Stomach (tissue), 9 donors: Measurements from ENCODE around the gene KLF15. TPM values are rescaled to one million over a fixed set of nuclear protein-coding genes. Genes with fewer than 3 reads are reported as not detected.

Source experiments
- DNase-seq, 2 donors: peaks; one replicate each; pipeline versions ENCODE4 v3.0.0 to v3.0.0-alpha.2; 2013 to 2019
- H3K27ac ChIP-seq, 5 donors: fragments of 200-600 bp in 4 of 5; sonication (generic) in 4 of 5; one replicate each; pipeline ENCODE4 v1.5.1; 2013 to 2019; ENCODE audit warnings: mild to moderate bottlenecking in 1 of 5, moderate library complexity in 1 of 5
- H3K27me3 ChIP-seq, 3 donors: fragments of 200-600 bp; sonication (generic); one replicate each; pipeline ENCODE4 v1.5.1; 2017 to 2019; ENCODE audit warnings: mixed run types in 1 of 3
- H3K36me3 ChIP-seq, 4 donors: fragments of 200-600 bp; sonication (generic); 1 replicate in 3 of 4; 2 replicates in 1 of 4; pipeline ENCODE4 v1.5.1; 2016 to 2019
- H3K4me1 ChIP-seq, 4 donors: fragments of 200-600 bp; sonication (generic); one replicate each; pipeline ENCODE4 v1.5.1; 2016 to 2019
- H3K4me3 ChIP-seq, 4 donors: fragments of 200-600 bp; sonication (generic) in 3 of 4; one replicate each; pipeline ENCODE4 v1.5.1; 2016 to 2019; ENCODE audit warnings: mild to moderate bottlenecking in 1 of 4
- H3K9me3 ChIP-seq, 4 donors: fragments of 200-600 bp; sonication (generic); one replicate each; pipeline ENCODE4 v1.5.1; 2016 to 2019
- CTCF ChIP-seq, 7 experiments: fragments of 450-650 bp in 4 of 7; fragments of 200-600 bp in 3 of 7; sonication (generic) in 3 of 7; IDR thresholded peaks; one replicate each; pipeline ENCODE4 v1.5.1; 2016 to 2019; ENCODE audit warnings: antibody characterized with exemption in 7 of 7, control low read depth in 2 of 7, mild to moderate bottlenecking in 1 of 7
- EP300 ChIP-seq: sonication (generic); formaldehyde crosslinking; IDR thresholded peaks from one replicate; pipeline ENCODE4 v1.6.1; 2017; ENCODE audit warnings: antibody characterized with exemption
- POLR2A ChIP-seq, 4 donors: fragments of 450-650 bp; IDR thresholded peaks; one replicate each; pipeline ENCODE4 v1.6.1; 2016; ENCODE audit warnings: antibody characterized with exemption in 4 of 4, control low read depth in 2 of 4, mild to moderate bottlenecking in 1 of 4, moderate library complexity in 1 of 4
- POLR2AphosphoS5 ChIP-seq, 3 donors: sonication (generic); formaldehyde crosslinking; IDR thresholded peaks; one replicate each; pipeline ENCODE4 v1.6.1; 2016; ENCODE audit warnings: antibody characterized with exemption in 3 of 3
- WGBS, 5 donors: extraction: QIAGEN DNeasy Blood & Tissue Kit in 3 of 5; methylation state at CpG; one replicate each; pipeline versions ENCODE4 v1.1.5 to v1.1.7; 2013 to 2018; 5-methylcytosine and 5-hydroxymethylcytosine counted together
- intact Hi-C: fragments of 100-400 bp; cut with DNase I; formaldehyde crosslinking; loops from one replicate; pipeline ENCODE4 v1.15.1; 2023; ENCODE audit warnings: low total_unique reads
- polyA plus RNA-seq, 3 donors: library from polyadenylated mRNA; stranded (reverse); fragments of 200-250 nt; gene quantifications; one replicate each; pipeline ENCODE4 v1.2.3, GENCODE V29; 2013
- total RNA-seq, 5 donors: library from RNA; depleted of rRNA; stranded (reverse); fragments of >200 nt; gene quantifications; one replicate each; pipeline versions ENCODE4 v1.1.0 to v1.2.3, GENCODE V29; 2014 to 2016
- donor health status: healthy with polysubstance abuse.
- donor health status: Bipolar disorder and iron deficiency.
- donor health status: healthy.

KLF15 gene
- total and polyA plus RNA-seq, 8 donors = 4.6 to 82.9 (median 19.1) TPM

- H3K4me1 ChIP-seq = peaks cover 19 to 90% (median 53%) of the 10 kb centered on the region in 4 donors
- peaks cover 30 to 95% (median 87%) of the 10 kb centered on the region in 4 donors for H3K36me3 ChIP-seq
- no peaks in the 10 kb centered on the region for H3K27me3 ChIP-seq
- H3K9me3 ChIP-seq = no peaks in the 10 kb centered on the region
- H3K4me3 ChIP-seq = no peak overlapping the region
- intact Hi-C loops = no loop called here
- DNase-seq = peak in 1 of 2 donors; percentile 22
- no peak for TF ChIP-seq POLR2A (IDR thresholded peaks at IDR 0.05)
- TF ChIP-seq POLR2AphosphoS5 (IDR thresholded peaks at IDR 0.05) = peak in 2 of 3 donors; percentile 31 to 42
- TF ChIP-seq EP300 = peak; percentile 71
- no peak for TF ChIP-seq CTCF (IDR thresholded peaks at IDR 0.05)
- H3K27ac ChIP-seq = peak overlapping the region in 3 of 5 donors; percentile 41 to 56 (median 42)
- WGBS, 5 donors = 73 to 82% (median 77%) methylated on average over 8 of the region's 8 CpGs
These were observed 9.6 kb downstream of the KLF15 start for GRCh38 chr3:126347543-126348161.

GRCh38 chr3:126346466-126346865, 10.7 kb downstream of the KLF15 start:
- peak overlapping the region in 1 of 5 donors; percentile 19 for H3K27ac ChIP-seq
- intact Hi-C loops = no loop called here
- H3K4me3 ChIP-seq = no peak overlapping the region
- H3K4me1 ChIP-seq = peaks cover 7 to 78% (median 44%) of the 10 kb centered on the region in 4 donors
- 90 to 96% (median 93%) methylated on average over 2 of the region's 2 CpGs for WGBS, 5 donors
- TF ChIP-seq POLR2AphosphoS5 (IDR thresholded peaks at IDR 0.05) (no peak), EP300 (no peak), CTCF (IDR thresholded peaks at IDR 0.05) (no peak), POLR2A (IDR thresholded peaks at IDR 0.05) (no peak)
- DNase-seq = no peak
- peaks cover 18 to 87% (median 75%) of the 10 kb centered on the region in 4 donors for H3K36me3 ChIP-seq
- no peaks in the 10 kb centered on the region for H3K27me3 ChIP-seq
- no peaks in the 10 kb centered on the region for H3K9me3 ChIP-seq

DNA sequence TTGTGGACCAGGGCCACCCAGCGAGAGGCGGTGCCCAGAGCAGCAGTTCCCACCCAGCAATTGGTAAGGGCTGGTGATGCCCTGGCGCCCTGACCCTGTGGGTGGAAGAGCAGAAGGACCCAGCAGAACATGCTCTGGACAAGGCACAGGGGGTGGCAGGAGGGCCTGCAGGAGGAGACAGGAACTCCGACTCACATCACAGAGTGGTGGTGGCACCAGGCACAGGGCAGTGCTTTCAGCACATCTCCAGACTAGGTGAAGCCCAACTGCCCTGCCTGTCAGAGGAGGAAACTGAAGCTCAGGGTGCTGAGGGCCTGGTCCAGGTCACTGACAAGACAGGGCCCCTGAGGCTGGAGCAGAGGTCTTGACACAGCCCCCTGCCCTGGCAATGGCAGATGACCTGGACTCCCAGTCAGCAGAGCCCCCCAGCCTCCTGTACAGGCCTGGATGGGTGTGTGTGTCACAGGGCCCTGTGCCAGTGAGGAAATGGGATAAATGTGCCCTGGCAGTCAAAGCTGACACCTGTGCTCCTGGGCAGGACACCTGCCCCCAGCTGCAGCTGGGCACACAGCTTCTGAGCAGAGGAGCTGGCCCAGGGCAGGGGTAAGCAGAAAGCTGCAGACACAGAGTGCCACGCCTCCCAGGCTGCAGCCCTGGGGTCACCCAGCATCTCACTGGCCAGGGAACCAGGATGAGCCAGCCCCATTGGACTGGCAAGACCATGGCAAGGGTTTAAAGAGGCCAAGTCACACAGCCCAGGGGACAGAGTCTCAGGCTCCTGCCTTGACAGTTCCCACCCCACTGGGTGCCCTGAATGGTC, 11.4 kb downstream of the KLF15 start:
- no peak for TF ChIP-seq POLR2A (IDR thresholded peaks at IDR 0.05)
- no peak for TF ChIP-seq CTCF (IDR thresholded peaks at IDR 0.05)
- no peak for TF ChIP-seq EP300
- intact Hi-C loops = no loop called here
- no peaks in the 10 kb centered on the region for H3K9me3 ChIP-seq
- 83 to 97% (median 94%) methylated on average over 2 to 5 of the region's 5 CpGs for WGBS, 5 donors
- H3K4me1 ChIP-seq = peaks cover 4 to 72% (median 38%) of the 10 kb centered on the region in 4 donors
- peak in 1 of 2 donors; percentile 24 for DNase-seq
- no peaks in the 10 kb centered on the region for H3K27me3 ChIP-seq
- H3K36me3 ChIP-seq = peaks cover 13 to 84% (median 69%) of the 10 kb centered on the region in 4 donors
- H3K27ac ChIP-seq = no peak overlapping the region
- H3K4me3 ChIP-seq = no peak overlapping the region

DNA sequence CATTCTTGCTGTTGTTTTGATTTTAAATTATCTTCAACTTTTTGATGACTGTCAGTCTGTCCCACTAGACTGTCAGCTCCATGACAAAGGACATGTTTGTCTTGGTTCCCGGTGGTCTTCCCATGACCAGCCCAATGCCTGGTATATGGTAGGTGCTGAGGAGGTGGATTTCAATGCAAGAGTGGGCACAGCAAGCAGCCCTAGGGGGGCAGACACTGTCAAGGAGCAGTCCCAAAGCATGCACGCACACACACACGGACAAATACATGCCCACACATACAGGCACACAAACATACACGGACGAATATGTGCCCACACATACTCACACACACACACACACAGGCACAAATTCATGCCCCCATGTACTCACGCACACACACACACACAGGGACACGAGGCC, 12.0 kb downstream of the KLF15 start:
- no peak for DNase-seq
- Histone ChIP-seq H3K4me3 (no peak overlapping the region), H3K9me3 (no peaks in the 10 kb centered on the region), H3K27me3 (no peaks in the 10 kb centered on the region), H3K4me1 (peaks cover 4 to 67% (median 33%) of the 10 kb centered on the region in 4 donors), H3K36me3 (peaks cover 13 to 78% (median 63%) of the 10 kb centered on the region in 4 donors), H3K27ac (no peak overlapping the region)
- intact Hi-C loops = no loop called here
- TF ChIP-seq EP300 = no peak
- no peak for TF ChIP-seq POLR2AphosphoS5 (IDR thresholded peaks at IDR 0.05)
- TF ChIP-seq POLR2A (IDR thresholded peaks at IDR 0.05) = no peak
- no peak for TF ChIP-seq CTCF (IDR thresholded peaks at IDR 0.05)
- 90 to 99% (median 94%) methylated on average over 6 to 7 of the region's 7 CpGs for WGBS, 5 donors
